ENCODE measurements around the gene FBXL5.

Gene FBXL5

DNA sequence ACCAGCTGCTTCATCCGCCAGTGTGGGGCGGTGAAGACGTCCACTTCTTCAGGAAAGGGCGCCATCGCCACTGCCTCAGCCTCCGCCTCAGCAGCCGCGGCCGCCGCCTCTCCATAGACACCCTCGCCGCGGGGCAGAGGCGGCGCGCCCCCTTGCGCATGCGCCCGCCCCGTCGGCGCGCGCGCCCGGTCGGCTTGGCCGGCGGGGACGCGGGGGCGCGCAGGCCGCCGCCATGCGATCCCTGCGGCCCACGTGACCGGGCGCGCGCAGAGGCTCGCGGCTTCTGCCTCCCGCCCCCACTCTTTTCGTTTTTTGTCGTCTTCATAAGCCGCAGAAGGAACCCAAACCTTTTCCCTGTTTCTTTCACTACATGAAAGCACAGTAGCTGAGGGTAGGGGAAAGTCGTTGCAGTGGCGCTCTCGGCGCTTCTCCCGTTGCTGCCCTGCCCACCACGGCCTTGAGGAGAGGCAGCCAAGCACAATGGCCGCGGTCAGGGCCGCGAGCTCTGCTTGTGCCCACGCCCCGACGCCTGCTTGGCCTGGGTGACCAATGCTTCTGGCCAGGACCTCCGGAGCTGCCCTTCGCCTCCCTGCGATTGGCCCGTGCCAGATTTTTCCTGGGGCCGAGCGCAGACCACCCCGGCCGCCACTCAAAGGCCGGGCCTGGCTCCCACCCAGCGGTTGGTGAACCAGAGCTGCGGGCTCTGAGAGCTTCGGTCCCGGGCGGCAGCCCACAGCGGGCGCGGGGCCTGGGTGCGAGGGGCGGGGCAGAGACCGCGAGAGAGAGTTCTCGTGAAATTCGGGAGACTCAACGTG, at the start of gene FBXL5:
TSS of gene FBXL5 (minus strand) at position 135 of the 815 bp plus-strand sequence. CDS start at position 65, 70 bp downstream.
- DNase-seq, result peak; percentile 94

- no peak for DNase-seq
These were observed 49.0 kb upstream of the FBXL5 start for GRCh38 chr4:15704129-15704528.

- DNase-seq, result no peak
These were observed 48.3 kb upstream of the FBXL5 start for GRCh38 chr4:15703439-15703838.

- peak; percentile 78 for DNase-seq
These were observed 47.8 kb upstream of the FBXL5 start, which contains the start of gene BST1 for GRCh38 chr4:15702941-15703403. Gene BST1 (plus strand): TSS chr4:15703065. CDS start chr4:15703145, 80 bp downstream.

- DNase-seq, result no peak
These were observed 41.7 kb upstream of the FBXL5 start for GRCh38 chr4:15696866-15697265.

- DNase-seq, result no peak
These were observed 40.6 kb upstream of the FBXL5 start for GRCh38 chr4:15695729-15696128.

GRCh38 chr4:15695240-15695699, 40.1 kb upstream of the FBXL5 start:
- no peak for DNase-seq

DNA sequence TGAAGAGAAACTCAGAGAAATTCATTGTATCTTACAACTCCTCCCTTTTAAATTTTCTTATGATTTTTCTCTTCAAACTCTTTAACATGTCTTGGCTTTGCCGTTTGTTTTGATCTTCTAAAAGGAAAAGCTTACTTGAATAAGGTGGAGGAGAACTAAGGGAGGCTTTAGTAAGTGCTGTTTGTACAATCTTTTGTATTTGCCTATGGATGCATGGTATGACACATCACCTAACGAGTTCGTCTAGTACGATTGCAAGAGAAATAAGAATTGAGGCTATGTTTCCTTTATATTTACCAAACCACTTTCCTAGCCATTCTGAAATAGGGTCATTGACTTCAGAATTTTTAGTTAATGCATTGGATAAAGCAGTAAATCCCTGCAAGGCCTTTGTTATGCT, 39.3 kb upstream of the FBXL5 start:
- DNase-seq, result no peak

GRCh38 chr4:15692602-15693001, 37.4 kb upstream of the FBXL5 start:
- DNase-seq, result no peak

- no peak for DNase-seq
These were observed 36.4 kb upstream of the FBXL5 start for GRCh38 chr4:15691346-15692135.

DNA sequence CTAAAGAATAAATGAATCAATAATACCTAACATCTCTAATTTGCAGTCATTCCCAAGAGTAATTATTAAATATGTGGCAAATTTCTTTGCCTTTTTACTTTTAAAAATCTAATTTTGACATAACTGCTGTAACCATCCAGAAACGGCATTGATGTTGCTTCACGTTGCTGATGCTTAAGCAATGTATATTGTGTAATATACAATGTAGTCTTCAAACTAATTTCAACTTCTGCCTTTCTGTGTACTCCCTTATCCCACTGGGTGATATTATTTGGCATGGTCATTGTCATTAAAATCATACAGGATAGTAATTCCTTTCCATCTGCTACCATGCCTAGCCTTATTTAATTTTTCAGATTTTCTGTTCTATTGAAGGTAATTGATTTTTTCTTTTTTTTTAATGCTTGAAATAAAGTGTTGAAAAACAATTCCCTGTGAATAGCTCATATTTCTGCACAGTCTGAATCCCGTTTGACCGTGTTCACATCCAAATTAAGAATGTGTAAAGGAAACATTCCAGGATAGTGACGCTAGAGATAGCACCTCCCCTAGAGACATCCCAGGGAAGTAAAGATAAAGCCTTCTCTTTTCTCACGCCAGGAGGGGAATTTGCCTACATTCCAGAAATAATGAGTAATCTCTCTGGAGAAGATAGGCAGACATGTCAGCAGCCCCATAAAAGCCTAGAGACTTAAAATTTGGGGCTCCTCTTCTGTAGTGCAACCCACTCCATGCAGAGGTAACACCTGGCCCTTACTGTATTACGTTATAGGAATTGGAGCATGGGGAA, 35.1 kb upstream of the FBXL5 start:
- no peak for DNase-seq

GRCh38 chr4:15689540-15689939, 34.4 kb upstream of the FBXL5 start:
- DNase-seq, result no peak

GRCh38 chr4:15688051-15688450, 32.9 kb upstream of the FBXL5 start:
- DNase-seq, result no peak

GRCh38 chr4:15684498-15684897, 29.3 kb upstream of the FBXL5 start:
- no peak for DNase-seq

- DNase-seq, result no peak
These were observed 28.0 kb upstream of the FBXL5 start for GRCh38 chr4:15683143-15683495.

DNA sequence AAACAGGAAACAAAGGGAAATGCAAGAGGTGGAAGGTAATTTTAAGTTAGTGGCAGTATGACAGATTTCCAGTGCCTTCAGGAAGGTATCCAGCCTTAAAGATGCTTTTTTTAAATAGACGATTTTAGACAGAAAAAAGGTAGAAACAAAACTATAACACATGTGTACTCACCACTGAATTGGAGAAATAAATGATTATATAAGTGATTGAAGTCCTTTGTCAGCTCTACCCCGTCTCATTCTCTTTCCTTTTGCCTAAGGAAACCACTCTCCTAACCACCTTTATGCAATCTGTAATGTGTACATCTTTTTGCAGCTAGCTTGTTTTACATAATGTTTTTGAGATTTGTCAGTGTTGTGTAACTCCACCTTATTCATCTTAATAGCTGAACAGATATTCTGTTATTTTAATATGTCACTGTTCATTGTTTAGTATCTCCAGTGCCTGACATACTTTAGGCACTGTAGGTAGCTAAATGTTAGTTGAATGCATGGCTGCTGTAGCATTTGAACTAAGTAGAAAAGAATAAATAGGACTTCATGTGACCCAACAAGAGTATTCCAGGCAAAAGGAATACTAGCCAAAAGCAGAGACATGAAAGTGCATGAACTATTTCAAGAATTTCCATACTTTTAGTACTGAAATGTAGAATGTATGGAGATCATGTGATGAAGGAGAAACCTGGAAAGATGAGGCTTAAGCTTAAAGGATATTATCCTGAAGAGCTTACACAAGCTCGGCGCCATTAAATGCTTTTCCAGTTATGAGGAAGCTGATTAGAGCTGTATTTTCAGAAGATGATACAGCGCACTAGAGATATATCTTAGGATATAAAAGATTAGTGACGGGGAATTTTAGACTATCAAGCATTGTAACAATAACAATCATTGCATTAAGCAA, 27.3 kb upstream of the FBXL5 start:
- no peak for DNase-seq

GRCh38 chr4:15681372-15682241, 26.4 kb upstream of the FBXL5 start, which contains the start of gene FAM200B:
Gene FAM200B (plus strand): TSS chr4:15681827. CDS start chr4:15686978, 5,151 bp downstream.
- peak; percentile 99 for DNase-seq

GRCh38 chr4:15681067-15681371, 25.9 kb upstream of the FBXL5 start:
- no peak for DNase-seq

GRCh38 chr4:15677507-15677988, 22.4 kb upstream of the FBXL5 start:
- DNase-seq, result no peak

DNA sequence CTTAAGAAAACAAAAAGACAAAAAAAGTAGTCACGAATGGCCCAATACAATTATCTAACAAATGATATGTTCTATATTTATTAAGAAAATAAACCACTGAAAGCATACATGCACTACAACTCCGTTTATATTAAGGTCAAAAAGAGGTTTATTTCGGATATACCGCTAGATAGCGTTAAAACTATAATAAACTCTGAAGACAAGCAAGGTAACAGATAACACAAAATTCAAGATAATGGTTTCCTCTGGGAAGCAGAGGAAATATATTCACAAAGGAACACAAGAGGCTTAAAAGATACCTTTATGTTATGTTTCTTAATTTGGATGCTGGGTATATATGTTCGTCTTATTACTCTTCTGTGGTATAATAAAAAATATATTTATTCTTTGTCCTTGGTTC, 21.7 kb upstream of the FBXL5 start:
- DNase-seq, result no peak

DNA sequence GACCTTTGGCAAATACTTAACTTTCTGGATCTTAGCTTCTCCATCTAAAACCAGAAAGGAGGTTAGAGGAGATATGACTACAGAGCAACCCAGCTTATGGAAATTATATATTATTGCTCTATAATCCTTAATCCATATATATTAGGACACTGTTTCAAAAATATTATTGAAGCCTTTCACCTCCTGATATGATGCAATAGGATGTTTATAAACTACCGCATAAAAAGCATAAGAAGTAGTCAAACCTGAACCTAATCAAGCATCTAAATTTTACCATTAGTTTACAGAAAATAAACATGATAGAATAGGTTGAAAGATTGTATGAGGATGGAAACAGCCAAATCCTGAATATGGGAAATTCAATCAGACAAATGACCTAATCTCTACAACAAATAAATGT, 20.9 kb upstream of the FBXL5 start:
- DNase-seq, result no peak
